ENCODE results near the gene VWA8.

Gene VWA8

GRCh38 chr13:41641961-41642360, 318.9 kb downstream of the VWA8 start:
- no peak for TF ChIP-seq CTCF (IDR thresholded peaks at IDR 0.05)

- TF ChIP-seq CTCF (IDR thresholded peaks at IDR 0.05): no peak
These were observed 319.5 kb downstream of the VWA8 start for GRCh38 chr13:41641429-41641828.

GRCh38 chr13:41639955-41640780, 320.7 kb downstream of the VWA8 start:
- no peak for TF ChIP-seq CTCF (IDR thresholded peaks at IDR 0.05)

- no peak for TF ChIP-seq CTCF (IDR thresholded peaks at IDR 0.05)
These were observed 321.5 kb downstream of the VWA8 start for GRCh38 chr13:41639237-41639904.

- no peak for TF ChIP-seq CTCF (IDR thresholded peaks at IDR 0.05)
These were observed 323.3 kb downstream of the VWA8 start for GRCh38 chr13:41637586-41637985.

- no peak for TF ChIP-seq CTCF (IDR thresholded peaks at IDR 0.05)
These were observed 326.5 kb downstream of the VWA8 start for GRCh38 chr13:41634407-41634806.

GRCh38 chr13:41633776-41634175, 327.1 kb downstream of the VWA8 start:
- no peak for TF ChIP-seq CTCF (IDR thresholded peaks at IDR 0.05)
